Activated CD4-positive, CD25-positive, alpha-beta regulatory T cell treated with anti-CD3 and anti-CD28 coated beads, Interleukin-2, amount 50 U/mL, for 72 hours (primary cell): Measurements from ENCODE around the gene CLMP.
A peak's percentile ranks its signal among the peaks of the same experiment; 100 is the strongest.
"Not testable (repeated sequence)": the region's sequence is repeated elsewhere in the genome, so short reads cannot be mapped to it uniquely, and the experiment has no call there.

Experiments
- DNase-seq: peaks from one replicate; pipeline ENCODE4 v3.0.0; 2021

CLMP gene

DNA sequence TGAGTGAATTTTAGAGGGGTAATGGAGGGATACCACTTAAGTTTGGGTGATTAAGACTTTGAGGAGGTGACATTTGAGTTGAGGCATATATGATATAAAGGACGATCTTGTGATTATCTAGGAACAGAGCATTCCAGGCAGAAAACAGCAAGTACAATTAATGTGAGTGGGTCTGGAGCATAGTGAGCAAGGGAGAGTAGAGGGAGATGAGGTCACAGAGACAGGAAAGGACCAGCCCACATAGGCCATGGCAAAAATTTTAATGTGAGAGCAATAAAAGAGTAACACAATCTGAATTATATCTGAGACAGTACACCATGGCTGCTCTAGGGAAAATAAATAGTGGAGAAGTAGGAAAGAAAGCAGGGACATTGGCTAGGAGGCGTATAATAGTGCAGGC is 118.6 kb downstream of the CLMP start:
- no peak for DNase-seq

DNA sequence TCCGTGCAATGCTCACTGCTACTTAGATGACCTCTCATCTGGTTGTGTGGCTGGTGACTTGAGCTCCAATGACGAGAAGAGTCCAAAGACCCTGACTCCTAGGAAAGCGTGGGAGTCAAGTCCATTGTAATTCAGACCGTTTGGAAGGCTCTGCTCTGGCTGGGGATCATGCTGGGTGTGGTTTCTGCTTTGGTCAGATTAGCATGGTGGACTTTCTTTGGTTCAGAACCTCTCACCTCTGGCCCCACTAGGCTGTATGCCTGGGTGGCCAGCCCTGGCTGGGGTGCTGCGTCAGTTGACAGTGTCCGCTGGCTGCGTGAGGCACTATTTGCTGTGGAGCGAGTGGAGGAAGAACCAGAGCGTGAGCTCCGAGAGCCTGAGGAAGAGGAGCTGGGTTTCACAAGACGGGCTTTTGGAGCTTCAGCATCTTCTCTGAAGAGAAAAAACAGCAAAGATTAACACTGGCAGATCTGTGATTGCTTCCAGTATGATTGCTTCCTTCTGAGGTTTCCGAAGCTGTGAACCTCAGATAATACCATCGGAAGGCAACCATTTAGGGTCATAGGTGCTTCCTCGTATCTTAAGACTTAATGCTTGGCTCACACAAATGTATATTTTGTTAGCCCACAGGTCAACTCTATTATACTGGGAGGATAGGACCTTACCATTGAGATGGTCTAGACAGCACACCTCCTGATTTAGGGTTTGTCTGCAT is 121.5 kb downstream of the CLMP start:
- no peak for DNase-seq

DNA sequence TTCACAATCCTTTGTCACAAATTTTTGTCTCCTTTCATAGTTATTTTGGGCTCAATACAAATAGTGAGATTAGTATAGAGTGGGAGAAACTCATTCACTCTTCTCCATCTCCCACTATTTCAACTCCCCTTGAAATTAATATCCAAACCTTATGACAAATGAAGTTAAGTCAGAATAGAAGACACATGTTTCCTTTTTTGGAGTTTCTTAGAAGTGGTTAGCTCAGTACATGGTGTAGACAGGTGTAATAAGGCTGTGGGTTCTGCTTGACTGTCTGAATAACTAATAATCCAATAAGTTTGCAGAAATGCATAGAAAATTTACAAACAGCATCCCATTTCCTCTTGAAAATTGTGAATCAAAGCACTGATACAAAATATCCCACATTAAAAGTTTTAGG is 122.3 kb downstream of the CLMP start:
- DNase-seq = no peak

DNA sequence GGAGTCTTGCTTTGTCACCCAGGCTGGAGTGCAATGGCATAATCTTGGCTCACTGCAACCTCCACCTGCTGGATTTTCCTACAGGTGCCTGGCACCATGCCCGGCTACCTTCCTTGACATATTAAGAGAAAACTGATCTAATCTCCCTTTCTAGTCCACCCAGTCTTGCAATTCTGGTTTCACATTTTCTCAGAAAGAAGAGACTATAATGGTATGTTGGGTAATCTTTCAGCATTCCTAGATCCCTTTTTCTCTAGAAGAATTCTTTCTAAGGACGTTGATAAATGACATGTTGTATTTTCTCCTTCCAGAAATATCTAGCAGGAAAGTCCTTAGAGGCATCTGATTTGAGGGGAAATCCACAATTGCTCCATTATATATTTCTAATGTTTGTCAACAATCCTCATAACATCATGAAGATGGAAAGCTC is 122.7 kb downstream of the CLMP start:
- DNase-seq = no peak

DNA sequence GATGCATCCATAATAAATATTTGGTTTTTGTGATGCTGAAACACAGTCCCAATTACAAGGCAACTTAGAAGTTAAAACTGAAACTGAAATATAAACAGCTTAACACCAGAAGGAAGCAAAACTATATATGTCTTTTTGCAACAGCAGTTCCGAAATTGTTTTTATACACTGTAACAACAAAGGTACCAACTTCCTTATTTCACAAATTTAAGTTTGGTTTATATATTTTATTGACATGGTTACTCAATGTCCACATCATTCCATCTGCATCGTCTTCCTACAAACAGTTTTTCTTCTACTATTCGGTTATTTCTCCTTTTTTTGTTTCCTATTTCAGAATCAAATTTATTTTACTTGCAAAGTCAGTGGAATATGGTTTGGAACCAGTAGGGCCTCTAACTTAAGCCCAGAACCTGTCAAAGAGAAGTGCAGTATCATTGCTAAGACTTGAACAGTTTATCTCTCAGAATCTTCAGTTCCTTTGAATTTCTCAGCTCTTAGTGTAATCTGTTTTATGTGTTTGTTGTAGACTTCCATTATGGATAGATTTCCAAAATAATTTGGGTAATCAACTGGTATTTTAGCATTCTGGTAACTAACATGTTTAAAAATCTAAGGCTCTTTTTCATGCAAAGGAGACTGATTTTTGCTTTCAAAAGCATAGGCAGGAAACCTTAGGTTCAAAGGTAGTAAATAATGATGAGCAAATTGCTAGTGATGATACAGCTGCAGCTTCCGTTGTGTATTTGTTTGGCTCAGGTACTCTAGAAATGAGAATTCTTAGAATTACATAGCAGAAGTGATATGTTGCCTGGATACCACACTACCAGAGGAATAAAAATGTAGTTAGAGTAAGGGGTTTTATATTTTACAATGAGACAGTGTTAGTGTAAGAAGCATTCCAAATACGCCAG is 124.9 kb downstream of the CLMP start:
- DNase-seq = no peak

DNA sequence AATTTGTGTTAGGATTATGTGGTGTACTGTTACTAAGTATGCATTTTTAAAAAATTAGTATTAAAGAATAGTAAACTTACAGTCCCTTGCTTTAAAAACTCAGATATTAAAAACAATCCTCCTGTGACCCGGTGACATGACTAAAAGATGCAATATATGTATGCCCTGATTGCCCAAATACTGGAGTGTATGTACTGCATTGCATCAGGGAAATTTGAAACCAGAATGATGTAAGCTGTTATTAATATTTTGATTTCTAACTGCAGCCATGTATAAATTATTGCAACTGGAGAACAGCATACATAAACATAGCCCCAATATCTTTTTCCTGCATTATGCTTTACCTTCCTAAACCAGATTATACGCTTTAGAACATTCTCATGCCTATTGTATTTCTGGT is 129.4 kb downstream of the CLMP start:
- no peak for DNase-seq

DNA sequence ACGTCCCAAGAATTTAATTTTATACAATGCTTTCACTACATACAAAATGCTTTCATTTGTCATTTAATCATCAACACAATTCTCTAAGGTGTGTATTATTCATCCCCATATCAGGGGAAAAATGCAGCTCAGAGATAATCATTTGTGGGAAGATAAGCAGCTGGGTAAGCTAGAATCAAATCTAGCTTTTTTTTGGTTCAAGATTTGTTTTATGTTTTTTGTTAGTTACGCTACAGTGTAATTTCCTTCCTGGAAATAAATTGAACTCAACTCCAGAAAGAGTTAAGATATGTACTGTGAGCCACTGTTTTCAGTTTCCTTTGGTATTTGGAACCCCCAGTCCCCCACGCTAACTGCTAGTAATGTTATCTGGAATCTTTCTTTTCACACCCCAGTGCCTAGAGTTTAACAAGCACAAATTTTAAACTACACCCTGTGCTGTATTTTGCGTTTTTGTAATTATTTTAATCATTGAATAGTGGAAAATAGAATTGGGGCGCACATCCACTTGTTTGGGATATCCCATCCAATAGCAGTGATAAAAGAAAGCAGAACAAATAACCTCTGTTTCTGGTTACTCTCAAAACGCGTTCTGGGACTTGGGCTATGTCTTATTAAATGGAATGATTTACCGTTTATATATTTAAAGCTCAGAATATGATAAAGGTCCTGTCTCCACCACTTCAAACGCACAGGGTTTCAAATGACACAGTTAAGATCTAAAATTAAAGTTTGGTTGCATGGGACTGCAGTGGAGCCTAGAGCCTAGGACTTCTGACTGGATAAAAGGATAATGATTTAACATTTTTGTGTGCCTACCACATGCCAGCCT is 131.0 kb downstream of the CLMP start:
- no peak for DNase-seq

DNA sequence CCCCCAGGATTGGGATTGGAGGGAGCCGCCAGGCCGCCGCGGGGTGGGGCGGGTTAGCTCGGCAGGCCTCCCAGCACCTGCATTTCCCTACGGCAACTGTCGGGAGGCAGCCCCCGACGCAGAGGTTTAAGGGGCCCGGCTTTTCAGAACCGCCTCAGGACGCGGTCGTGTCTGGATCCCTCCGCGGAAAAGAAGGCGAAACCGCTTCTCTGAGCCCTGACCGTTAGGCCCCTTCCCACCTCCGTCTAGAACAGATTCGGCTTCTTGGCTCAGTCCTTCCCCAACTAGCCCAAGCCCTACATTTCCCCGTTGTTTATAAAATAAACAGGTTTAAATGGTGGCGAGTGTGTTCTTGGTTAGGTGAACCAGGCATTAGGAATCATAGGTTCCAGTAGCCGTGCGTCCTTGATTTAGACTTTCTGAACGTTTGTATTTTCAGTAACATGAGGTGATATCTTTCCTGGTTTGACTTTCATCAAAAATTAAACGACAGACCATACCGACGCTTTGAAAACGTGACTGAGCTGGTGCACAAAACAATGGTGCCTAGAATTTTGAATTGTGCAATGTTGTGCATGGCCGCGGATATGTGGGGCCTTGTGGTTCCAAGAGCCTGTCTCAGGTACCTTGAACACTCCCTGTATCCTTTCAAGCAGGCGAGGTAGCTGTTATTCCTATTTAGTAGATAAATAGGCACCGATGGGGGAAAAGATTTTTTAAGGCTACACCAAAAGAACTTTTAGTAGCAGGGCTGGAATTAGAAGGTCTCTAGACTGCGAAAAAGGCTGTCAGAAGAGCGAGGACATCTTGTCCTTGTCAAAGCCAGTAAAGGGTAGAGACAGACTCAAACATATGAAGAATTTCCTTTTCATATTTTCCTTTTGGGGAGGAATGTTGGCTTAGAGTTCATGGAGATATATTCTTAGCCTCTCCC is 131.9 kb downstream of the CLMP start:
- no peak for DNase-seq

DNA sequence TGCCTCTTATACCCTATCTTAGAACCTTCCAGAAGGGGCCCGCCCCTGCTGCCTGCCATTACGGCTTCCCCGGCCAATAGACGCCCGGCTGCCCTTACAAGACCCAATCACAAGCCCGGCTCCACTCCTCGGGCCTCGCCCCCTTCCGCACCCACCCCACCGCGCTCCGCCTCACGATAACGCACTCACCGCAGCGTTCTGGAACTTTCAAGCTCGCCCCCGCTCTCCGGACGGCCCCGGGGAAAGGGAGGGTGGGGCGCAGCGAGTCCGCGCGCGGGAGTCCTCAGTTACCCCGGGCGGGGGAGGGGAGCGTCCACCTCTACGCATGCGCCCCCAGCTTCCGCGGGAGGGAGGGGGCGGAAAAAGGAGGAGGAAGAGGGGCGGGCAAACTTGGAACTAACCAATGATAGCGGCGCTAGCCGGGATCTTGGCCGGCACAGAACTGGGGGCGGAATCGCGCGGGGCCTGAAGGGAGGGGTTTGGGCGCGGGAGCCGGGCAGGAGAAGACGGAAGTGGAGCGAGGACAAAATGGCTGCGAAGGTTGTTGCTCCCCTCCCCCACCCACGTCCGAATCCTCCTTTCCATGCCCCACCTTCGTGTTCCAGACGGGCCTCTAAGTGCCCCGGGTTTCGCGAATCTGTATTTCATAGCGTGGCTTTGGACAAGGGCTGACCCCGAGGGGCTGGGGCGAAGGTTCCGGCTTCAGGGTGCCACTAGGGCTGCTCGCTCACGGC is 132.7 kb downstream of the CLMP start:
- peak; percentile 100 for DNase-seq

DNA sequence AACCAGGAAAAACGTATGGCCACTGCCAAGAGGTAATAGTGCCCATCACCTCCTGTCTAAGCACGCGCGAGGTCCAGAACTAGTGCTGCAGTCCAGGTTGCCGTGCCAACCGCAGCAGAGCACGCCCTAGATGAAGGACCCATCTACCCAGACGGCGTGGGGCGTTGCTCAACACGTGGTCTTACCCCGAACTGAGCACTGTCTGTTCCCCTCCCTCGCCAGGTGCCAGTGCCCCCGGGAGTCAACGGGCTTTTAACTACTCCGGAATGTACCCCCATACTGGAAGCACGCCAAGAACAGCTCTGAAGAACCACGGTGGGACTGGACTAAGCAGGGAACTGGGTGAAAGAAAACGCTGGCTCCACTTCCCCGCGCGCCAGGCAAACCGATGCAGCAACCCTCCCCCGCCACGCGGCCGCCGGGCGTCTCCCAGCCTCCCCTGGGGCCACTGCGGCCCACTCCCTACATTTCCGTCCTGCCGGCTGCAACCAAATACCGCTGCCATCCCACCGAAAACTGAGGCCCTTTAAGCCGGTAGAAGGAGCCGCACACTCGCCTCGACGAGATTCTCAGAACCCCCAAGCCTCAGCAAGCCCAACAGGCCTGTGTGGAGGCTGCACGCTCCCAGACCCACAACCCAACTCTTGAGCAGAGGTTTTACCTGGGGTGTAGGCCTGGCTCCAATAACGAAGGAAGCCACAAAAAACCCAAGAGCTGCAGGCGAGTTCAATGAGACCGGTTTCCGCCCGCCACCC is 133.5 kb downstream of the CLMP start, which contains the start of gene HSPA8:
TSS of gene HSPA8 (minus strand) at position 734 of the 755 bp plus-strand sequence. CDS start 812 bp downstream, outside the sequence.
- DNase-seq = peak; percentile 64

DNA sequence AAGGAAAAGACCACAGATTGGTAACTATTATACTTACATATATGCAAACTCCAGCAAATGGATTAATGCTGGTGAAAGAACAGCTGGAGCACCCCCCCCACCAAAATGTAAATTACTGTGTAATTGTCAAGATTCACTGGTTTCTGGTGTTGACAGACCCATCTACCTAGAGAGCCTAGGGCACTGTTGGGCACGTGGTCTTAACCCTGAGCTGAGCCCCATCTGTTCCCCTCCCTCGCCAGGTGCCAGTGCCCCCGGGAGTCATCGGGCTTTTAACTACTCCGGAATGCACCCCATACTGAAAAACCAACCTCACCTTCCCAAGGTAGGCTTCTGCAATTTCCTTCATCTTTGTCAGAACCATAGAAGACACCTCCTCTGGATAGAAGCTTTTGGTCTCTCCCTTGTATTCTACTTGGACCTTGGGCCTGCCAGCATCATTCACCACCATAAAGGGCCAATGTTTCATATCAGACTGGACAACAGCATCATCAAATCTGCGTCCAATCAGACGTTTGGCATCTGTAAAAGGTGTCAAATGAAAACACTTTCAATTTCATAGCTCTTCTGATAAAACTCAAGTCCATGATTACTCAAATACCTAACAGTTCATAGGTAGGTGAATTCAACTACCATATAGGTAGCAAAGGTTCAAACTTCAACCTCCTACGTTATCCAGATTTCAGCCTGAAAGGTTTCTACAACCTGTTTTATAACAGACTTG is 134.6 kb downstream of the CLMP start:
- no peak for DNase-seq

DNA sequence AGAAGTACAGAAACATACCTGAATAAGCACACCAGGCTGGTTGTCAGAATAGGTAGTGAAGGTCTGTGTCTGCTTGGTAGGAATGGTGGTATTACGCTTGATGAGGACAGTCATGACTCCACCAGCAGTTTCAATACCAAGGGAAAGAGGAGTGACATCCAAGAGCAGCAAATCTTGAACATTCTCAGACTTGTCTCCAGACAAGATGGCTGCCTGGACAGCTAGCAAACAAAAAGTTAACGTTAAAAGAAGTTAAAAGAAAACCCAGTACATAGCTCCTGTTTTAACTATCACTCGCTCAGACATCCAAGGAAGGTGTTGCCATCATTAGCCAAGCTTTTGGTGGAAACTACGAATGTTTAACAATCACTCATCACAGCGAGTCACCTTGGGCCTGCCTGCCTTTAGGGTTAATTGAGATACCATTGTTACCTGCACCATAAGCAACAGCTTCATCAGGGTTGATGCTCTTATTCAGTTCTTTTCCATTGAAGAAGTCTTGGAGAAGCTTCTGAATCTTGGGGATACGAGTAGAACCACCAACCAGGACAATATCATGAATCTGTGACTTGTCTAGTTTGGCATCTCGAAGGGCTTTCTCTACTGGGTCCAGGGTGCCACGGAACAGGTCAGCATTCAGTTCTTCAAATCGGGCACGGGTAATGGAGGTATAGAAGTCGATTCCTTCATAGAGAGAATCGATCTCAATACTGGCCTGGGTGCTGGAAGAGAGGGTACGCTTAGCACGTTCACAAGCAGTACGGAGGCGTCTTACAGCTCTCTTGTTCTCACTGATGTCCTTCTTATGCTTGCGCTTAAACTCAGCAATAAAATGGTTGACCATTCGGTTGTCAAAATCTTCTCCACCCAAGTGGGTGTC is 135.8 kb downstream of the CLMP start:
- DNase-seq = not testable (repeated sequence)

DNA sequence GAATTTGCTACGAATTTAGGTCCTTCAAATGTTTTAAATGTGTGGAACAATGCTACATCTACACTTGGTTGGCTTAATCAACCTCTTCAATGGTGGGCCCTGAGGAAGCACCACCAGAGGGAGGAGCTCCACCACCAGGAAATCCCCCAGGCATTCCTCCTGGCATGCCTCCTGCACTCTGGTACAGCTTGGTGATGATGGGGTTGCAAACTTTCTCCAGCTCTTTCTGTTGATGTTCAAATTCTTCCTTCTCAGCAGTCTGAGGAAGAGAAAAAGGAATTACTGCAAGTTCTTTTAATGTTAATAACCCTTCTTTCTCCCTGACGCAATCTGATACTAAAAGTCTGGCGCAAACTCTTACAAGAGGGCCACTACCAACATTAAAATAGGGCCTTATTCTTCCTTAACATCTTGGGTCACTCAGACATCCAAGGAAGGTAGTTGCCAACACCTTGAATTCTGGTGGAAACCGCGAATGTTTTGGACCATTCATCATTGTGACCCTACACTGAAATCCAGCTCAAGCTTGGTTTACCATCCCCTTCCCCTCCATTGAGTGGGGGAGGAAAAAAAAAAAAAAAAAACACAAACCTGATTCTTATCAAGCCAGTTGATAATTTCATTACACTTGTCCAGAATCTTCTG is 137.3 kb downstream of the CLMP start:
- DNase-seq = no peak

DNA sequence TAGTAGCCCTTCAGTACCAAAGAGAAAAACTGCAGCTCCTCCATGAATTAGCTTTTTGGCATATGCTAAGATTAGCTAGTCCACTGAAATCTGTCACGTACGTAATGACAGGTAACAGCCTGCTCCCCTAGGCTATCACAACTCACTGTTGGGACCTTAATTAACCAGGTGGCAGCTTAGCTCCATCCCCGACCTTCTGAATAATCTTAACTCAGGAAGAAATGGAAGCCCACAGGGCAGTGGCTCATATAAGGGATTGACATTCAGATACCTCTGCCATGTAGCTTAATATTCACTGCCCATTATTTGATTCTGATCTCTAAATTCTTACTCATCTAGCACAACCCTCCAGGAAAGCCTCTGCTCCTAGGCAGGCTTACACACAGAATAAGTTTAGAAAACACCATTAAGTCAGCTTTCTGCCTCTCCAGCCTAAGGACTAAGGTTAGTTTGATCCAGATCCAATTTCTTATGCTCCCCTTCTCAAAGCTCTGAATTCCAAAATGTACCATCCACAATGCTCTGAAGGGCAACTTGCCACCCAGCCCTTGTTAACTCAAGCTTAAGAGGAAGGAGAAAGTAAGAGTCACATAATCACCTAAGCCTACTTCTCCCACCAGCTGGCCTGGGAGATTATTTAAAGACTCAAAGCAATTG is 138.1 kb downstream of the CLMP start:
- no peak for DNase-seq

DNA sequence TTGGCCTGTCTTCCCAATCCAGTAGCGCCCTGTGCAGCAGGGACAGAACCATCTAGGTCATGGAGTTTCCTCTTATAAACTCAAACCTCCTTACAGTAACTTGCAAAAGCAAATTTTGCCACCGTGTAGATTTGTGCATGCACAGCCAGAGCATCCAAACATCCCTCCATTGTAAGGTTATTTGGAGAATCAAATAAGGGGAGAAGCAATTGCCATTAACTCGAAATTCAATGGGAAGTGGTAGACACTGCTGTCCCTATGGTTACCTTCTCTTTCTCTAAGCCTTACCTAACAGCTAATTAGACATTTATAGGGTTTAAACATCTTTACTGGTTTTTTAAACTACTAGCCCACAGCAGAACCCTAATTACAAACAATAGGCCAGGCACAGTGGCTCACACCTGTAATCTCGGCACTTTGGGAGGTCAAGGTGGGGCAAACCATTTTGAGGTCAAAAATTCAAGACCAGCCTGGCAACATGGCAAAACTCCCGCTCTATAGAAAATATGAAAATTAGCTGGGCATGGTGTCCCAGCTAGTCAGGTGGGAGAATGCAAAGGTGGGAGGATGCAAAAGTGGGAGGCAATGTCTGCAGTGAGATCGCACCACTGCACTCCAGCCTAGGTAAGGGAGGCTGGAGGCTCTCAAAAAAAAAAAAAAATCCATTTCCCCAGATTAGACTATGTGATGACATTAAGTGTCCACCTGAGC is 139.7 kb downstream of the CLMP start:
- DNase-seq = no peak

DNA sequence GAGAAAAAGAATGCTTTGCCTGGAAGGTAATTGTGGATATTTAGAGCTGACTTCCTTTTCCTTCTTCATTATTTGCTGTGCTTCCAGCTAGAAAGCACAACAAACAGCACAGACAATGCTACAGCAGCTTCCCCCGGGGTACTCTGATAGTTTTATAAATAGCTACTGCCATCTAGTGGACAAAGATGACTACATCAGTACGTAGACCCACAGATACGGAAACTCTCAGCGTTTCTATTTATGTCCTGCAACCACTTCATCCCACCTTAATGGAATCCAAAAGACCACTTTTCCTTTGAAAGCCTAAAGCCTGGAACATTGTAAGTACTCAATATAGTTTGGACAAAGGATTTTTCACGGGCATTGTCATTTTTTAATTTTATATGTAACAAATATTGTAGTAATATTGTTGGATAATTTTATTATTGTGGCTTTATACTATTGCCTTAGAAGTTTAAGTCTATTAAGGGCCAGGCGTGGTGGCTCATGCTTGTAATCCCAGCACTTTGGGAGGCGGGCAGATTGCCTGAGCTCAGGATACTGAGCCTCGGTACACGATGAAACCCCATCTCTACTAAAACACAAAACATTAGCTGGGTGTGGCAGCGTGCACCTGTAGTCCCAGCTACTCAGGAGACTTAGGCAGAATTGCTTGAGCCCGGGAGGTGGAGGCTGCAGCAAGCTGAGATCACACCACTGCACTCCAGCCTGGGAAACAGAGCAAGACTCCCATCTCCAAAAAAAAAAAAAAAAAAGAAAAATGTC is 140.6 kb downstream of the CLMP start:
- DNase-seq = no peak
